B cell (primary cell): ENCODE results near the gene FXYD2. TPM values are rescaled to one million over a fixed set of nuclear protein-coding genes. Genes with fewer than 3 reads are reported as not detected.

Experiments
- ATAC-seq: fragments of 200-7000 bp; cut with Tn5 transposase; one replicate; pipeline ENCODE4 v1.10.0; 2021; ENCODE audit warnings: low read depth, mild to moderate bottlenecking, moderate number of reproducible peaks, moderate library complexity
- CTCF ChIA-PET: fragments of 350-600 bp; sonication (Branson Sonifier 250); formaldehyde crosslinking; loops from one replicate; lab custom pipeline; 2021; ENCODE audit warnings: antibody characterized with exemption, inconsistent platforms; lab: Charles Lee
- POLR2A ChIA-PET: fragments of 350-600 bp; sonication (Branson Sonifier 250); formaldehyde crosslinking; loops from one replicate; lab custom pipeline; 2021; ENCODE audit warnings: antibody characterized with exemption; lab: Charles Lee
- DNase-seq: peaks from one replicate; pipeline ENCODE4 v3.0.0; 2013
- H2AFZ ChIP-seq: 2 replicates; pipeline ENCODE4 v1.6.1; 2012; ENCODE audit warnings: mild to moderate bottlenecking, low read depth, low read length; ENCODE audit not compliant: insufficient read depth, poor library complexity, severe bottlenecking
- H3K27ac ChIP-seq, 2 donors: 1 replicate in 1 of 2; 2 replicates in 1 of 2; pipeline ENCODE4 v1.5.1; 2012 to 2013; ENCODE audit warnings: low read length in 2 of 2, mild to moderate bottlenecking in 2 of 2, moderate library complexity in 1 of 2
- H3K27me3 ChIP-seq, 4 experiments: fragments of 200-600 bp in 1 of 4; sonication (generic) in 1 of 4; replicated peaks in 1 of 4; 1 replicate in 2 of 4; 2 replicates in 2 of 4; pipeline versions ENCODE4 v1.6.1 to v1.7.0; 2013 to 2016; ENCODE audit warnings: low read length in 3 of 4, mild to moderate bottlenecking in 2 of 4, mixed read lengths in 1 of 4, moderate library complexity in 1 of 4; ENCODE audit not compliant: insufficient read depth in 4 of 4, control insufficient read depth in 3 of 4; ENCODE audit errors: control extremely low read depth in 1 of 4
- H3K36me3 ChIP-seq, 2 experiments: replicated peaks in 1 of 2; 1 replicate in 1 of 2; 2 replicates in 1 of 2; pipeline versions ENCODE4 v1.6.1 to v1.7.1; 2013; ENCODE audit warnings: low read length in 1 of 2; ENCODE audit not compliant: insufficient read depth in 2 of 2, control insufficient read depth in 1 of 2; ENCODE audit errors: control extremely low read depth in 1 of 2, extremely low read depth in 1 of 2
- H3K4me1 ChIP-seq, 2 donors: fragments of 200-600 bp in 1 of 2; sonication (generic) in 1 of 2; 1 replicate in 1 of 2; 2 replicates in 1 of 2; pipeline versions ENCODE4 v1.5.1 to v1.6.1; 2013 to 2017; ENCODE audit warnings: low read length in 2 of 2; ENCODE audit not compliant: control insufficient read depth in 2 of 2, insufficient read depth in 2 of 2
- H3K4me2 ChIP-seq: replicated peaks from 2 replicates; pipeline ENCODE3; 2012; ENCODE audit warnings: mild to moderate bottlenecking, low read depth, low read length; ENCODE audit not compliant: poor library complexity, severe bottlenecking
- H3K4me3 ChIP-seq, 5 experiments: fragments of 200-600 bp in 1 of 5; sonication (generic) in 1 of 5; 1 replicate in 3 of 5; 2 replicates in 2 of 5; pipeline versions ENCODE4 v1.5.1 to v1.7.0; 2011 to 2016; ENCODE audit warnings: low read length in 4 of 5, mild to moderate bottlenecking in 4 of 5, low read depth in 2 of 5, control low read depth in 1 of 5, moderate library complexity in 1 of 5; ENCODE audit not compliant: insufficient read depth in 1 of 5; ENCODE audit errors: control extremely low read depth in 1 of 5, extremely low read depth in 1 of 5
- H3K79me2 ChIP-seq: fragments of 200-600 bp; sonication (generic); one replicate; pipeline ENCODE4 v1.6.0; 2016; ENCODE audit warnings: low read length; ENCODE audit not compliant: control insufficient read depth, insufficient read depth
- H3K9ac ChIP-seq: fragments of 200-600 bp; sonication (generic); 2 replicates; pipeline ENCODE4 v1.6.1; 2017; ENCODE audit warnings: mild to moderate bottlenecking, low read length, moderate library complexity
- H3K9me3 ChIP-seq, 3 donors: one replicate each; pipeline versions ENCODE4 v1.6.1 to v1.7.1; 2013; ENCODE audit warnings: low read length in 2 of 3; ENCODE audit not compliant: control insufficient read depth in 2 of 3, insufficient read depth in 1 of 3; ENCODE audit errors: control extremely low read depth in 1 of 3
- H4K20me1 ChIP-seq: 2 replicates; pipeline ENCODE4 v1.6.0; 2012; ENCODE audit warnings: mild to moderate bottlenecking, low read length; ENCODE audit not compliant: insufficient read depth, control insufficient read depth, poor library complexity, severe bottlenecking
- H3K27ac Mint-ChIP-seq: one replicate; pipeline ENCODE4 v1.8.0; 2021; ENCODE audit warnings: mixed read lengths
- H3K27me3 Mint-ChIP-seq: one replicate; pipeline ENCODE4 v1.8.0; 2021; ENCODE audit warnings: mixed read lengths
- H3K4me1 Mint-ChIP-seq: one replicate; pipeline ENCODE4 v1.8.0; 2021; ENCODE audit warnings: mixed read lengths
- H3K4me3 Mint-ChIP-seq: one replicate; pipeline ENCODE4 v1.8.0; 2021; ENCODE audit warnings: mixed read lengths
- H3K9me3 Mint-ChIP-seq: one replicate; pipeline ENCODE4 v1.8.0; 2022; ENCODE audit warnings: mixed read lengths; ENCODE audit not compliant: insufficient read depth
- EZH2 ChIP-seq: IDR thresholded peaks from 2 replicates; pipeline ENCODE4 v1.6.1; 2012; ENCODE audit warnings: borderline replicate concordance, low read depth, mild to moderate bottlenecking, moderate library complexity, low read length; ENCODE audit not compliant: insufficient read depth, poor library complexity, severe bottlenecking
- WGBS: methylation state at CpG from one replicate; pipeline ENCODE4 v1.1.5; 2013; ENCODE audit warnings: missing lambda C conversion rate; ENCODE audit not compliant: insufficient coverage; 5-methylcytosine and 5-hydroxymethylcytosine counted together
- intact Hi-C: fragments of 100-400 bp; cut with micrococcal nuclease; formaldehyde crosslinking; loops from one replicate; pipeline ENCODE4 v1.10.0; 2022
- polyA plus RNA-seq: library from polyadenylated mRNA; depleted of rRNA; stranded (reverse); fragments of >200 nt; gene quantifications from 2 replicates; pipeline ENCODE4 v1.2.3, GENCODE V29; 2012
- total RNA-seq, 2 donors: library from RNA; stranded (reverse); fragments of 120-200 nt in 1 of 2; gene quantifications; 1 replicate in 1 of 2; 2 replicates in 1 of 2; pipeline versions ENCODE4 v1.2.3 to v1.2.4, GENCODE V29; 2013 to 2022
- TF ChIP-seq, protein P1 (sequence below): fragments of 200-600 bp; IDR thresholded peaks from one replicate; pipeline ENCODE4 v1.8.0; 2022; ENCODE audit warnings: antibody characterized with exemption, mild to moderate bottlenecking

Gene FXYD2
- total and polyA plus RNA-seq, 2 donors (not counting 1 experiment from before 2014, with no cell fraction given), result 0.61 to 19.5 TPM

DNA sequence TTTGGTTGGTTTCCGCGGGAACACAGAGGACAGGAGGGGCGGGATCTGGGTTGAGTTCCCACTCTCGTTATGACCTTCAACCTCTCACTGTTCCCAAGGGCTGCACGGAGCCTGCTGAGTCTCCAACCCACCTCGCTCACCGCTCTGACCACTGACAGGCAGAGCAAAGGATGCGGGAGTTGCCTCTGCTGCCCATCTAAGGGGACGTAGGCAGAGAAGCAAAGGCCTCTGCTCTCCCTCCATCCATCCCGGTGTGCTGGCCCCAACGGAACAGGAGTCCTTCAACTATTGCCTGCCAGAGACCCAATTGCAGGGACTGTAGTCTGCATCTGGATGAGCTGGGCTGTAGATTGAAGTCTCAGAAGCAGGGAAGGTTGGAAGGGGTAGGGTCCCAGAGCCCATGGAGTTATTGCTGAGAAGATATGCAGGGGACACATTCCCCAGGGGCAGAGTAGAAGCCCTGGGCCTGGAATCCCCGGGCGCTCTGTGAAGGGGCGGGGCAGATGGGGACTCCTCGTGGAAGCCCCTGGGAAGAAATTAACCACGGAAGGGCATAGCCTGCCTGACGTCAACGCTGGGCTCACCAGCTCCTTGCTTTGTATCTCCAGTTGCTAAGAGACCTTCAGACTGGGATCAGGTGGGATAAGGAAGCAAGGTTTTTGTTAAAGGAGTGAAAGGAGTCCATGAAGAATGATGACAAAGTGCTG is 12.7 kb upstream of the FXYD2 start:
- no peaks in the 10 kb centered on the region for H3K79me2 ChIP-seq
- TF ChIP-seq EZH2, result no peak
- TF ChIP-seq, protein P1, sequence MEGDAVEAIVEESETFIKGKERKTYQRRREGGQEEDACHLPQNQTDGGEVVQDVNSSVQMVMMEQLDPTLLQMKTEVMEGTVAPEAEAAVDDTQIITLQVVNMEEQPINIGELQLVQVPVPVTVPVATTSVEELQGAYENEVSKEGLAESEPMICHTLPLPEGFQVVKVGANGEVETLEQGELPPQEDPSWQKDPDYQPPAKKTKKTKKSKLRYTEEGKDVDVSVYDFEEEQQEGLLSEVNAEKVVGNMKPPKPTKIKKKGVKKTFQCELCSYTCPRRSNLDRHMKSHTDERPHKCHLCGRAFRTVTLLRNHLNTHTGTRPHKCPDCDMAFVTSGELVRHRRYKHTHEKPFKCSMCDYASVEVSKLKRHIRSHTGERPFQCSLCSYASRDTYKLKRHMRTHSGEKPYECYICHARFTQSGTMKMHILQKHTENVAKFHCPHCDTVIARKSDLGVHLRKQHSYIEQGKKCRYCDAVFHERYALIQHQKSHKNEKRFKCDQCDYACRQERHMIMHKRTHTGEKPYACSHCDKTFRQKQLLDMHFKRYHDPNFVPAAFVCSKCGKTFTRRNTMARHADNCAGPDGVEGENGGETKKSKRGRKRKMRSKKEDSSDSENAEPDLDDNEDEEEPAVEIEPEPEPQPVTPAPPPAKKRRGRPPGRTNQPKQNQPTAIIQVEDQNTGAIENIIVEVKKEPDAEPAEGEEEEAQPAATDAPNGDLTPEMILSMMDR, result no peak
- ChIA-PET POLR2A (no interaction called here), CTCF (interaction anchor here (2.1 to 2.6 kb wide), 2 partner anchors 14 to 216 kb away, joined by 5 to 16 read pairs; no protein-coding TSS in a partner anchor)
- no peaks in the 10 kb centered on the region for H4K20me1 ChIP-seq
- Mint-ChIP-seq H3K27ac (no peak overlapping the region), H3K27me3 (peaks cover 18% of the 10 kb centered on the region), H3K4me3 (no peak overlapping the region), H3K4me1 (no peaks in the 10 kb centered on the region), H3K9me3 (no peaks in the 10 kb centered on the region)
- no peak overlapping the region for H2AFZ ChIP-seq
- DNase-seq, result no peak
- no peaks in the 10 kb centered on the region for H3K9me3 ChIP-seq
- no peak overlapping the region for H3K4me2 ChIP-seq
- no peaks in the 10 kb centered on the region for H3K36me3 ChIP-seq
- no peak for ATAC-seq
- WGBS, result 87% methylated on average over 18 of the region's 18 CpGs
- H3K9ac ChIP-seq, result no peak overlapping the region
- H3K27me3 ChIP-seq, result peaks cover 0 to 9% (median 0%) of the 10 kb centered on the region in 4 experiments
- no peak overlapping the region for H3K4me3 ChIP-seq
- intact Hi-C loops, result no loop called here
- no peak overlapping the region for H3K27ac ChIP-seq
- H3K4me1 ChIP-seq, result no peaks in the 10 kb centered on the region
